DND-41 (cell line): ENCODE data around the gene ARHGAP26.

Source experiments
- ATAC-seq: fragments of 200-7000 bp; cut with Tn5 transposase; 3 replicates; pipeline ENCODE4 v1.9.1; 2021; ENCODE audit warnings: low read depth; ENCODE audit not compliant: insufficient read depth
- DNase-seq: peaks from one replicate; pipeline ENCODE4 v3.0.0-alpha.2; 2020
- H2AFZ ChIP-seq: 2 replicates; pipeline ENCODE4 v1.6.0; 2012; ENCODE audit warnings: low read depth, low read length
- H3K27ac ChIP-seq: 2 replicates; pipeline ENCODE4 v1.5.1; 2012; ENCODE audit warnings: low read length, inconsistent platforms
- H3K27me3 ChIP-seq: fragments of 200-600 bp; sonication (generic); 2 replicates; pipeline ENCODE4 v1.6.0; 2012; ENCODE audit warnings: low read length, mild to moderate bottlenecking, inconsistent platforms; ENCODE audit not compliant: insufficient read depth, poor library complexity
- H3K36me3 ChIP-seq: 2 replicates; pipeline ENCODE4 v1.5.1; 2012; ENCODE audit warnings: low read length, inconsistent platforms; ENCODE audit not compliant: insufficient read depth
- H3K4me1 ChIP-seq: 2 replicates; pipeline ENCODE4 v1.5.1; 2012; ENCODE audit warnings: mild to moderate bottlenecking, low read length; ENCODE audit not compliant: insufficient read depth
- H3K4me2 ChIP-seq: 2 replicates; pipeline ENCODE4 v1.6.0; 2012; ENCODE audit warnings: mild to moderate bottlenecking, moderate library complexity, low read length, inconsistent platforms; ENCODE audit not compliant: insufficient read depth
- H3K4me3 ChIP-seq, 2 experiments: fragments of 200-600 bp in 1 of 2; shearing (Covaris generic) in 1 of 2; 2 replicates each; pipeline ENCODE4 v1.5.1; 2012 to 2016; ENCODE audit warnings: inconsistent platforms in 2 of 2, low read length in 2 of 2, mild to moderate bottlenecking in 2 of 2, low read depth in 1 of 2, moderate library complexity in 1 of 2
- H3K79me2 ChIP-seq: 2 replicates; pipeline ENCODE4 v1.6.0; 2012; ENCODE audit warnings: low read length, inconsistent platforms; ENCODE audit not compliant: insufficient read depth
- H3K9ac ChIP-seq: 2 replicates; pipeline ENCODE4 v1.6.0; 2012; ENCODE audit warnings: low read depth, mild to moderate bottlenecking, inconsistent platforms, low read length, moderate library complexity
- H3K9me3 ChIP-seq: 2 replicates; pipeline ENCODE4 v1.5.1; 2012; ENCODE audit warnings: low read length, moderate library complexity, mild to moderate bottlenecking, inconsistent platforms; ENCODE audit not compliant: insufficient read depth, severe bottlenecking
- H4K20me1 ChIP-seq: 2 replicates; pipeline ENCODE4 v1.6.0; 2012; ENCODE audit warnings: low read length; ENCODE audit not compliant: insufficient read depth
- EZH2 ChIP-seq: IDR thresholded peaks from 3 replicates; pipeline ENCODE4 v1.6.1; 2012; ENCODE audit warnings: borderline replicate concordance, low read depth, mild to moderate bottlenecking, moderate library complexity, low read length, inconsistent platforms; ENCODE audit not compliant: severe bottlenecking
- TF ChIP-seq, protein P1 (sequence below): IDR thresholded peaks from 2 replicates; pipeline ENCODE4 v1.5.1; 2012; ENCODE audit warnings: borderline replicate concordance, low read length, moderate library complexity, mild to moderate bottlenecking; ENCODE audit not compliant: poor library complexity, severe bottlenecking; ENCODE audit errors: extremely low read depth

Gene ARHGAP26

DNA sequence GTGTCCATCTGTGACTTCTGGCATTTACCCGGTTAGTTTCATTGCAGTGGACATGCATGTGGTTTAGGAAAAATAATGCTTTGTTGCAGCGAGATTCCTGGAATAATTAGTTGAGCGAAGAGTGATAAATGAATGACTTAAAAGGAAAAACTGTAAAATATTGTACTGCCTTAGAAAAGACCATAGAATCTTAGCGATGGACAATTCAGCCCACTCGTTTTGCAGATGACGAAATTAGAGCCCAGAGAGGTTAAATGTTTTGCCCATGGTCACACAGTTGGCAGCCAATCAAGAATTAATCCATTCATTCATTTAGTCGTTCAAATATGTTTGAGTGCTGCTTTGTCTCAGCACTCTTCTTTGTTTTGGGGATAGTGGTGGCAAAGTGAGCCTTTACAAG lies 107.9 kb downstream of the ARHGAP26 start:
- no peaks in the 10 kb centered on the region for H3K27me3 ChIP-seq
- no peak overlapping the region for H3K4me3 ChIP-seq

DNA sequence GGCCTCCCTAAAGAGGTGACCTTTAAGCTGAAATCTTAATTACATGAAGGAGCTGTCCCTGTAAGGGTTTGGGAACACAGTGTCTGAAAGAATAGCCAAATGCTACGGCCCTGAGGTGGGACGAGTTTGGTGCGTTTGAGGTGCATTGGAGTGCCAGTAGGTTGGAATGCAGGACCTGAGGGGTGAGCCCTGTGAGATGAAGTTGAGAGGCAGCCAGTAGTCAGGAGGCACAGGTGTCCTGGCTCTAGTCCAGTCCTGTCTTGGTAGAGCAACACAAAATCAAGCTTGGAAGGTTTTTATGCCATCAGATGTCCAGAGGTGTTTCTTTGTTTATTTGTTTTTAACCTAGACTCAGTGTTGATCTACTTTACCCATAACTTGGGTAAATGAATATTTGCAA lies 108.5 kb downstream of the ARHGAP26 start:
- no peak overlapping the region for H3K4me2 ChIP-seq
- TF ChIP-seq, protein P1, sequence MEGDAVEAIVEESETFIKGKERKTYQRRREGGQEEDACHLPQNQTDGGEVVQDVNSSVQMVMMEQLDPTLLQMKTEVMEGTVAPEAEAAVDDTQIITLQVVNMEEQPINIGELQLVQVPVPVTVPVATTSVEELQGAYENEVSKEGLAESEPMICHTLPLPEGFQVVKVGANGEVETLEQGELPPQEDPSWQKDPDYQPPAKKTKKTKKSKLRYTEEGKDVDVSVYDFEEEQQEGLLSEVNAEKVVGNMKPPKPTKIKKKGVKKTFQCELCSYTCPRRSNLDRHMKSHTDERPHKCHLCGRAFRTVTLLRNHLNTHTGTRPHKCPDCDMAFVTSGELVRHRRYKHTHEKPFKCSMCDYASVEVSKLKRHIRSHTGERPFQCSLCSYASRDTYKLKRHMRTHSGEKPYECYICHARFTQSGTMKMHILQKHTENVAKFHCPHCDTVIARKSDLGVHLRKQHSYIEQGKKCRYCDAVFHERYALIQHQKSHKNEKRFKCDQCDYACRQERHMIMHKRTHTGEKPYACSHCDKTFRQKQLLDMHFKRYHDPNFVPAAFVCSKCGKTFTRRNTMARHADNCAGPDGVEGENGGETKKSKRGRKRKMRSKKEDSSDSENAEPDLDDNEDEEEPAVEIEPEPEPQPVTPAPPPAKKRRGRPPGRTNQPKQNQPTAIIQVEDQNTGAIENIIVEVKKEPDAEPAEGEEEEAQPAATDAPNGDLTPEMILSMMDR: no peak
- no peak for TF ChIP-seq EZH2
- H3K9ac ChIP-seq: no peak overlapping the region
- H4K20me1 ChIP-seq: no peaks in the 10 kb centered on the region
- H3K4me1 ChIP-seq: no peaks in the 10 kb centered on the region
- ATAC-seq (no peak), DNase-seq (no peak)
- H3K9me3 ChIP-seq: no peaks in the 10 kb centered on the region
- peaks cover 24% of the 10 kb centered on the region for H3K36me3 ChIP-seq
- no peaks in the 10 kb centered on the region for H3K27me3 ChIP-seq
- no peak overlapping the region for H2AFZ ChIP-seq
- no peaks in the 10 kb centered on the region for H3K79me2 ChIP-seq
- H3K4me3 ChIP-seq: no peak overlapping the region
- H3K27ac ChIP-seq: no peak overlapping the region

More for the DNA sequence above, 107.9 kb downstream of the ARHGAP26 start:
- H2AFZ ChIP-seq: no peak overlapping the region
- TF ChIP-seq, protein P1: no peak
- no peak for TF ChIP-seq EZH2
- no peaks in the 10 kb centered on the region for H3K79me2 ChIP-seq
- no peaks in the 10 kb centered on the region for H3K9me3 ChIP-seq
- no peak overlapping the region for H3K4me2 ChIP-seq
- H3K9ac ChIP-seq: no peak overlapping the region
- no peak for DNase-seq
- H3K27ac ChIP-seq: no peak overlapping the region
- no peak for ATAC-seq
- peaks cover 24% of the 10 kb centered on the region for H3K36me3 ChIP-seq
- H3K4me1 ChIP-seq: no peaks in the 10 kb centered on the region
- H4K20me1 ChIP-seq: no peaks in the 10 kb centered on the region

DNA sequence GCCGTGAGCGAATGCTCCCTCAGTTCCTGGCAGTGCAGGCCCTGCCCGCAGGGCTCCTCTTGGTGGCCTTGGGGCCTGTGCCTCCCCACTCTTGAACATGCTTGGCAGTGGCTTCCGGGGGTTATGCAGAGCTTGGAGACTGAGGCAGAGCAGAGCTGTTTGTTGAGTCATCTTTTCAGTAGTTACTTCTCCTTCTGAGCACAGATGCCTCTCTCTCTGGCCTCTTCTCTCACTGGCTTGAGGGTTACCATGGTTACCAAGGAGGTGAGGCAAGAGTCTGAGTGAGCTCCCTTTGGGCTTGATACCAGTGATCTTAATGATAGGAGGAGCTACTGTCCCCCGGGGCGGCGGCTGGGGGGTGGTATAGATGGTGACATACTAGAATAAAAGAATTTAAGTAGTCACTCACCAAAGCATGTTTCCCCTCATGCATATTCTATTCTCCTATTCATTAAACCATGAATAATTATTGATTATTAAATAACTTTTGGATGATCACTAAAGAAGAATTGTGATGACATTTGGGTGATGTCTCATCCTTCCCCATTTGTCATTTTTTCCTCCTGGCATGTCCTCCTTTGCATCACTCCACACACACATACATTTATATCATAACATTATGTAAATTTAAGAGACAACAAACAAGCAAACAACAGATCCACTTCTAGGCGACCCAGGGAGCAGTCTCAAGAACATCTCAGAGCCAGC lies 111.1 kb downstream of the ARHGAP26 start:
- Histone ChIP-seq H3K27me3 (no peaks in the 10 kb centered on the region), H3K9ac (no peak overlapping the region), H3K79me2 (no peaks in the 10 kb centered on the region), H3K9me3 (no peaks in the 10 kb centered on the region), H4K20me1 (no peaks in the 10 kb centered on the region), H3K4me2 (no peak overlapping the region), H3K4me1 (no peaks in the 10 kb centered on the region), H3K27ac (no peak overlapping the region), H3K36me3 (peaks cover 24% of the 10 kb centered on the region), H3K4me3 (no peak overlapping the region), H2AFZ (no peak overlapping the region)
- TF ChIP-seq EZH2: no peak
- TF ChIP-seq, protein P1: no peak
- no peak for DNase-seq
- ATAC-seq: no peak
